Stimulated activated CD8-positive, alpha-beta memory T cell treated with anti-CD3 and anti-CD28 coated beads, Interleukin-4, amount 100 ng/mL, for 48 hours (primary cell): ENCODE data around the gene PXDC1.
"Not testable (repeated sequence)": the region's sequence is repeated elsewhere in the genome, so short reads cannot be mapped to it uniquely, and the experiment has no call there.

Experiments used
- DNase-seq: peaks from one replicate; pipeline ENCODE4 v3.0.0-alpha.2; 2020

PXDC1 gene

DNA sequence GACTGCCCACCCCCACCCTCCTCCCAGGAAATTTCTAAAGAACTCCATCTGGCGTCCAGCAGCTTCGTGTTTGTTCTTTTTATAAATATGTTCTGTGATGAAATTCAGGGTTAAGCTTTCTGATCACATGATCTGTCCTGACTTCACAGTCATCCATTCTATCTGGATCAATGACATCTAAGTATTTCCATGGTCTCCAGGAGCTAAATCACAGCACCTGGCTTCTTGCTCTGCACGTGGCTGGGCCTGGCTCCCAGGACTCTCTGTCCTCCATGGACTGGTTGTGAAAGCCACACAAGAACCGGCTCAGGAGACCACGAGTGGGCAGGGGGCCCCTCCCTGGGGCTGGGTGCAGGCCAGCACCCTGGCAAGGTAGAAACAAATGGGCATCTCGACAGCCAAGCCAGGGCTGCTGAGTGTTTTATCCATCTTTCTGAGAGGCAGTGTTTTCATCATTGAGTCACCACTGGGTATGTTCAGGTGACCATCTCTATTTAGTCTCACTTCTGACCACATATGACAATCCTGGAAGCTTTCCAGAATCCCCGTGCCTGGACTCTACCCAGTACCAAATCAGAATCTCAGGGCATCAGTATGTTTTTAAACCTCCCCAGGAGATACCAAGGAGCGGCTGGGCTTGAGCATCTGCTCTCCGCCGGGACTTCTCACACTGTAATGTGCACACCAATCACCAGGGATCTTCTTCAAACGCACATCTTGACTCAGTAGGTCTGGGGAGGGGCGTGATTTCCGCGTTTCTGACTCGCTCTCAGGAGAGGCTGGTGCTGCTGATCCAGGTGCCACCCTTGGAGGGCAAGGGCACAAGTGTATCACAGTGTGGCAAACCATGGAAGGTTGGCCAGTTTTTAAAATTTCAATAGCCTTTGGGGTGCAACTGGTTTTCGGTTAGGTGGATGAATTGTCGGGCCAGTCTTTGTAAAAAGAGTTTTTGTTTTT, 31.6 kb upstream of the PXDC1 start:
- DNase-seq: no peak

GRCh38 chr6:3781504-3781903, 30.0 kb upstream of the PXDC1 start:
- no peak for DNase-seq

DNA sequence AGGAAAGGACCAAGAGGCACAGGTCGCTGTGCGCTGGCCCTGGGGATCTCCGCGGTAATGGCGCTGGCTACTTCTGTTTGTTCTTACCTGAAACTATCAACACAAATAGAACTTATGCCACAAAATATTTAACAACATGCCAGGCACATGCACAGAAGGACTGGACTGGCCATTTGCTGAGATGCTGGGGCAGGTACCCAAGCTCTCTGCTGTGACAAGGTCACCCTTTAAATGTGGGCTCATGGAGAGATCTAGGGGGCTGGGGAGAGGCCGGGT, 28.0 kb upstream of the PXDC1 start:
- no peak for DNase-seq

DNA sequence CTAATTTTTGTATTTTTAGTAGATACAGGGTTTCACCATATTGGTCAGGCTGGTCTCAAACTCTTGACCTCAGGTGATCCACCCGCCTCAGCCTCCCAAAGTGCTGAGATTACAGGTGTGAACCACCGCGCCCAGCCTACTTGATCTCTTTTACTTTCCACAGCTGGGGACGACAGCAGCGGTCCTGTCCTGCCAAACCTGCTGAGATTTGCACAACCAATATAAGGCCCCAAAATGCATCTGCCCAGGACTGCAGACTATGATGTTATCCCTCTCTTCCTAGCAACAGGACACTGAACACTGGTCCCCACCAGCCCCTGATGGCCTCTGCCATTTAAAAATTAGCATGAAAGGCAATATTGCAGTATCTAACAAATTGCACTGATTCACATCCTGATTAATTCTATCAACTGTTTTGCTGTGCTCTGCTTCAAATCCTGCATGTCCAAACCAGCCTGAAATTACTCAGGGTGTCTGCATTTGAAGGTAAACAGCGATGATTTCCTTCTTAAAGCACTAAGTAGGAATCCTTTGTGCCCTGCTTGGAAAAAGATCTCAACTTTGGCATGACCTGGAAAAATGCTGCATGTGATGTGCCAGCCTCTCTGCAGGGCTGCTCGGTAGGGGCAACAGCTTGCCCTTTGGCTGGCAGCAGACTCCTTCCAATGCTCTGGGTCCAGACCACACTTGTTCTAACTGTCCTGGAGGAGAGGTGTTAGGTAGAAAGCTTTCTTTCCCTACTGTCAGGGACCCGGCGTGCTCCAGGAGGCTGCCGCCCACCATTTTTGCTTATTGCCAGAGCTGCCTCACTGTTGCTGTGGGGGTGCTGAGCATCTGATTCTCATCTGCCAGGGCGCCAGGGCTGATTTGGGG, 27.4 kb upstream of the PXDC1 start:
- DNase-seq: no peak

DNA sequence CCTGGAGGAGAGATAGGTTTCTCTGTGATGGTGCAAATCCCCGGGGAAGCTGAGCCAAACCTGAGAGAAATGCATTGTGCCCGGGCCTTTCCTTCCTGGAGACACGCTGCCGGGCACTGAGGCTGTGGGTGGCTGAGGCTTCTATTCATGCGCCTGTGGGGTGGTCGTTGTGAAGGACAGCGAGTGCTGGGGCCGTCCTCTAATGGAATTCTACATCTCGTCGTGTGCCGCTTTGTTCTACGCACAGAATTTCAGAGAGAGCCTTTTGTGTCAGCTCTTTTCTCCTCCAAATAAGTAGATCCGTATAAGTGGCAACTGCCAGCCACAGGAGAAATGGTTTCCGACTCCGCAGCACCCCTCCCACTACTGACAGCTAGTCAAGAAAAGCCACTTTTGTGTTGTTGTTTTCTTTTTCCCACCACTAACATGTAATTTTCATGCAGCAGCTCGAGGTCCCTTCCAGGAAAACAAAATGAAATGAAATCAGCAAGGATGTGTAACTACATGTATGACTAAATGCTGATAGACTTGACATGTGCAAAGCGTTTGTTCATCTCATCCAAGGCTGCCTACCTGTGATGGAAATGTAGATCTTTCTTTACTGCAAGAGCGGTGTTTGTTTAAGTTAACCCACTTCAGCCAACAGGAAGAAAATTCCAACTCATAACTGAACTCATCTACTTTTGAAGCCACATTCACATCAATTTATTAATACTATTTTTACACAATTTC, 26.4 kb upstream of the PXDC1 start:
- no peak for DNase-seq

- no peak for DNase-seq
Observed at GRCh38 chr6:3776881-3777507, 25.5 kb upstream of the PXDC1 start.

- DNase-seq: no peak
Observed at GRCh38 chr6:3775847-3776246, 24.3 kb upstream of the PXDC1 start.

GRCh38 chr6:3775386-3775785, 23.9 kb upstream of the PXDC1 start:
- no peak for DNase-seq

- DNase-seq: no peak
Observed at GRCh38 chr6:3773678-3774298, 22.3 kb upstream of the PXDC1 start.

DNA sequence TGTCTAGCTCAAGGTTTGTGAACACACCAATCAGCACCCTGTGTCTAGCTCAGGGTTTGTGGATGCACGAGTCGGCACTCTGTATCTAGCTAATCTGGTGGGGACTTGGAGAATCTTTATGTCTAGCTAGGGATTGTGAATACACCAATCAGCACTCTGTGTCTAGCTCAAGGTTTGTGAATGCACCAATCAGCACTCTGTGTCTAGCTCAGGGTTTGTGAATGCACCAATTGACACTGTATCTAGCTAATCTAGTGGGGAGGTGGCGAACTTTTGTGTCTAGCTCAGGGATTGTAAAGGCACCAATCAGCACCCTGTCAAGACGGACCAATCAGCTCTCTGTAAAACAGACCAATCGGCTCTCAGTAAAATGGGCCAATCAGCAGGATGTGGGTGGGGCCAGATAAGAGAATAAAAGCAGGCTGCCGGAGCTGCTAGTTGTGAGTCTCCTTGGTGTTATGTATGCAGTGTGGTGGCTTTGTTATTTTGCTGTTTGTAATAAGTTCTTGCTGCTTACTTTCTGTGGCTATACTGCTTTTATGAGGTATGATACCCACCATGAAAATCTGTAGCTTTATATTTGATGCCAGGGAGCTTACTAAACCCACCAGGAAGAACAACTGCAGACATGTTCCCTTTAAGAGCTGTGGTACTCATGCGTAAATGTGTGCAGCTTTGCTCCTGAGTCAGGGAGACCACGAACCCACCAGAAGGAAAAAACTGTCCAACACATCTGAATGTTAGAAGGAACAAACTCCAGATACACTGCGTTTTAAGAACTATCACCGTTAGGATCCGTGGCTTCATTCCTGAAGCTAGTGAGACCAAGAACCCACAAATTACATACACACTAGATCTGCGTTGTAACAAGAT, 20.9 kb upstream of the PXDC1 start:
- not testable (repeated sequence) for DNase-seq

GRCh38 chr6:3771407-3772011, 20.0 kb upstream of the PXDC1 start:
- DNase-seq: no peak

DNA sequence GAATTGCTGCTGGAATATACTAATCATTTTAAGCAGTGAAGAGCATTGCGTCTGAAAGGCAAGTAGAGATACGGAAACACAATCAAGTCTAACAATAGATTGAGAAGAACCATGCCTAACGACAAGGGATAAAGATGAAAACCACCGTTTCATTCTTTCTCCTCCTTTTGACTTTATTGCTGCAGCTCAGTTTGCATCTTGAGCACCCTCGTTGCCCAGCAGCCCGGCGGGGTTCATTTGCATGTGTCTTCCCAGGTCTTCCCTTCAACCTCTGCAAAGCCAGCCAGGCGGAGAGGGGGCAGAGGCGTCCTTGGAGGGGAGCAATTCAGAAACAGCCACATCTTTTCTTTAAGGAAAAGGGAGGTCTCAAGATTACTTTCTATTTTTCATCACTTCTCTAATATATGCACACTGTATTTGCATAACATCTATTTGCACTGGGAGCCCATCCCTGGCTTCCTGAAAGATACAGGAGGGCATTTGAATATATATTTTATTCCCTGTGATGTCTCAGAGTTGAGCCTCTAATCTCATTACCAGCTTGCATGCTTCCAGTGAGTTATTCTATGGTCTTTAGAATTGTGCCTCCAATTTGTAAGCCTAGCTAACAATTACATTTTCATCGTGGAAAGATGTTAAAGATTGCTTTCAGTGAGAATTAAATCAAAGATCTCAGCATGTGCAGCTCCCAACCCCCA, 18.7 kb upstream of the PXDC1 start:
- no peak for DNase-seq

GRCh38 chr6:3769610-3770009, 18.1 kb upstream of the PXDC1 start:
- no peak for DNase-seq

DNA sequence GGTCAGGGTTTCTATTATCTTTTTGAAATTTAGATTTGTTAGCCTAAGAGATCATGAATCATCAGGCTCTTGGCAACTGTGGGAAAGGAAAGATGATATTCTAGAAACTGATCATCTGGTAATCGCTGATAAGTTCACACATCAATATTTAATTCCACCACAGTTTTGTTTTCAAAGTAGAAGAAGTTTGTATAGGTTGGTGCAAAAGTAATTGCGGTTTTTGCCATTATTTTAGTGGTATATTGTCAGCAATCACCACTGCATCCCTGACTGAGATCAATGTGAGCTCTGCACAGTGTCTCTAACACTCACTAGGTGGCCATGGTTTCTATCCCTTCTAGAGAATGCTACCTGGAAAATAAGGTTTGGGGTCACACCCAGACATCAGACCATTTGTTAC, 17.0 kb upstream of the PXDC1 start:
- DNase-seq: no peak

GRCh38 chr6:3767483-3767882, 16.0 kb upstream of the PXDC1 start:
- DNase-seq: not testable (repeated sequence)

DNA sequence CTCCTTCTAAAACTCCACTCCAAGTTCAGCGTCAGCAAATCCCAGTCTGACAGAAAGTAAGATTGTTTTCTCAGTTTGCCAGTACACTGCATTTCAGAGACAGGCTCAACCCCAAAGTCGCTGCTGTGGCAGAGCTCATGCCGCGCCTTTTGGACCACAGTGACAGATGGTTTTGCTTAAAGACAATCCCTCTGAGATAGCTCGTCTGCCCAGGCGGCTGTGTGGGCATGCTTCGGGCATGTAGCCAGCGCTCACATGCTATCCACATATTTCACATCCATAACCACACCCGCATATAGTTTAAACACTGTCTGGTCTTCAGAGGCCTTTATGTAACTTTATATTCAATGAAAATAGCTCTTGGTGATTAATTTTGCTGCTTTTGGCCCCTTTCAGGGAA, 14.7 kb upstream of the PXDC1 start:
- DNase-seq: no peak

DNA sequence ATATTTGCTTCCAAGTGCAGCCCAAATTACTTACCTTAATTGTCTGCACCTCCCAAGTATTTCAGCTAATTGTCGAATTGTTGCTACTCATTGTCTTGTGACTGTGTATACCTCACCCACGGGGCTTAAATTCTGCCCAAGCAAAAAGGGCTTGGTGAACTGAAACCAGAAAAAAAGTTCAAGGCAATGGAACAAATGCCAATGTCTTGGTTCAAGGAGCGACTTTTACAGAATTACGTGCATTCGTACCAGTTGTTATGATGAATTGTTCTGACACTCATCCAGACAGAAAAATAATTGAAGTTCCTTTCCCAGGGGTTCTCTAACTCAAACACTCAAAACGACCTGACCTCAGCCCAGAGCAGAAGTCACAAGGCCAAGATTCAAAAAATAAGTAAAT, 13.9 kb upstream of the PXDC1 start:
- no peak for DNase-seq

GRCh38 chr6:3764516-3765335, 13.2 kb upstream of the PXDC1 start:
- DNase-seq: no peak

GRCh38 chr6:3762852-3763251, 11.3 kb upstream of the PXDC1 start:
- DNase-seq: no peak
